ENCODE measurements around the gene REEP2. TPM values are rescaled to one million over a fixed set of nuclear protein-coding genes. Genes with fewer than 3 reads are reported as not detected.

REEP2 gene
- polyA plus RNA-seq, 1 experiment: 24.7 TPM

- H3K27me3 ChIP-seq (ENCODE audit: control insufficient read depth, insufficient read depth, low read length): no peaks in the 10 kb centered on the region
- ChIA-PET CTCF (interaction anchor here (0.5 to 2.1 kb wide), 4 partner anchors 11 to 147 kb away, joined by 3 to 14 read pairs (median 7); partner anchors contain the start of gene EGR1), POLR2A (interaction anchor here (0.6 to 1.0 kb wide), 6 partner anchors 9 to 63 kb away, joined by 3 to 6 read pairs (median 4); no protein-coding TSS in a partner anchor)
- no peak for DNase-seq (ENCODE audit: low read depth, low spot score)
- H3K4me3 ChIP-seq (ENCODE audit: low read depth, low read length): peak overlapping the region; percentile 62
- no peaks in the 10 kb centered on the region for H3K9me3 ChIP-seq (ENCODE audit: control insufficient read depth, insufficient read depth, low read length)
- TF ChIP-seq CTCF (IDR thresholded peaks at IDR 0.05; ENCODE audit: low read depth, low read length): no peak
- no peak overlapping the region for H3K27ac ChIP-seq (ENCODE audit: low read depth, low read length)
These were observed 53.7 kb downstream of the REEP2 start for GRCh38 chr5:138492560-138493045.

- Histone ChIP-seq H3K4me3 (ENCODE audit: low read depth, low read length) (no peak overlapping the region), H3K27me3 (ENCODE audit: control insufficient read depth, insufficient read depth, low read length) (no peaks in the 10 kb centered on the region), H3K9me3 (ENCODE audit: control insufficient read depth, insufficient read depth, low read length) (no peaks in the 10 kb centered on the region), H3K27ac (ENCODE audit: low read depth, low read length) (no peak overlapping the region)
- DNase-seq (ENCODE audit: low read depth, low spot score): no peak
- TF ChIP-seq CTCF (IDR thresholded peaks at IDR 0.05; ENCODE audit: low read depth, low read length): no peak
- CTCF ChIA-PET: no interaction called here
- POLR2A ChIA-PET: no interaction called here
These were observed 56.5 kb downstream of the REEP2 start for GRCh38 chr5:138495351-138495750.

Small RNAs within 50 kb of the gene (small RNA-seq; reads per million reads assigned to genes)
- not detected for gene AC113403.1 (ENCODE audit: insufficient read length, low read depth)

Other genes with a start within 250 kb of the REEP2 start
- 30.4 and 38.1 TPM in 2 replicates for gene CDC23, start 225.7 kb upstream of the REEP2 start, polyA plus RNA-seq (2011; rRNA removed)
- gene GFRA3, start 164.4 kb upstream of the REEP2 start, polyA plus RNA-seq (2011; rRNA removed): 0.11 TPM in 1 of 2 replicates, not detected in the other
- gene CDC25C, start 107.3 kb upstream of the REEP2 start, polyA plus RNA-seq (2011; rRNA removed): 3.2 and 4.8 TPM in 2 replicates
- 35.6 and 35.9 TPM in 2 replicates for gene FAM53C, start 100.8 kb upstream of the REEP2 start, polyA plus RNA-seq (2011; rRNA removed)
- gene KDM3B, start 86.4 kb upstream of the REEP2 start, polyA plus RNA-seq (2011; rRNA removed): 28.3 and 32.7 TPM in 2 replicates
- gene EGR1, start 26.4 kb downstream of the REEP2 start, polyA plus RNA-seq (2011; rRNA removed): 17.0 and 24.5 TPM in 2 replicates
- gene ETF1, start 104.2 kb downstream of the REEP2 start, polyA plus RNA-seq (2011; rRNA removed): 85.3 and 107 TPM in 2 replicates
- 194 and 207 TPM in 2 replicates for gene HSPA9, start 136.3 kb downstream of the REEP2 start, polyA plus RNA-seq (2011; rRNA removed)

All from AG04450 (cell line).